Measurements from ENCODE around the gene LDB1.

The LDB1 gene

GRCh38 chr10:102120142-102120990, at the start of gene LDB1:
TSS of gene LDB1 (minus strand) at chr10:102120368. CDS start at chr10:102120110, 258 bp downstream.
- DNase-seq (ENCODE audit: low spot score), result peak; percentile 78

- no peak for DNase-seq (ENCODE audit: low spot score)
Observed at GRCh38 chr10:102167861-102168260, 47.7 kb upstream of the LDB1 start.

GRCh38 chr10:102163342-102163989, 43.3 kb upstream of the LDB1 start:
- no peak for DNase-seq (ENCODE audit: low spot score)

GRCh38 chr10:102159831-102160230, 39.7 kb upstream of the LDB1 start:
- DNase-seq (ENCODE audit: low spot score), result no peak

- DNase-seq (ENCODE audit: low spot score), result no peak
Observed at GRCh38 chr10:102159051-102159597, 39.0 kb upstream of the LDB1 start.

GRCh38 chr10:102157224-102157623, 37.1 kb upstream of the LDB1 start:
- DNase-seq (ENCODE audit: low spot score), result no peak

GRCh38 chr10:102154466-102155116, 34.4 kb upstream of the LDB1 start:
- no peak for DNase-seq (ENCODE audit: low spot score)

- DNase-seq (ENCODE audit: low spot score), result no peak
Observed at GRCh38 chr10:102153093-102153620, 33.0 kb upstream of the LDB1 start.

- DNase-seq (ENCODE audit: low spot score), result no peak
Observed at GRCh38 chr10:102152545-102152890, 32.4 kb upstream of the LDB1 start.

- DNase-seq (ENCODE audit: low spot score), result peak; percentile 99
Observed at GRCh38 chr10:102151774-102152544, 31.8 kb upstream of the LDB1 start, which contains the start of gene NOLC1. TSS of gene NOLC1 (plus strand) at chr10:102152389. CDS start at chr10:102152411, 22 bp downstream.

GRCh38 chr10:102150970-102151773, 31.0 kb upstream of the LDB1 start:
- DNase-seq (ENCODE audit: low spot score), result peak; percentile 46

- DNase-seq (ENCODE audit: low spot score), result no peak
Observed at GRCh38 chr10:102148275-102148674, 28.1 kb upstream of the LDB1 start.

- no peak for DNase-seq (ENCODE audit: low spot score)
Observed at GRCh38 chr10:102147561-102147960, 27.4 kb upstream of the LDB1 start.

GRCh38 chr10:102146971-102147428, 26.8 kb upstream of the LDB1 start:
- DNase-seq (ENCODE audit: low spot score), result no peak

GRCh38 chr10:102141583-102142107, 21.5 kb upstream of the LDB1 start:
- DNase-seq (ENCODE audit: low spot score), result no peak

- DNase-seq (ENCODE audit: low spot score), result no peak
Observed at GRCh38 chr10:102140913-102141540, 20.9 kb upstream of the LDB1 start.

- no peak for DNase-seq (ENCODE audit: low spot score)
Observed at GRCh38 chr10:102140218-102140617, 20.1 kb upstream of the LDB1 start.

- no peak for DNase-seq (ENCODE audit: low spot score)
Observed at GRCh38 chr10:102139281-102140110, 19.3 kb upstream of the LDB1 start.

- DNase-seq (ENCODE audit: low spot score), result no peak
Observed at GRCh38 chr10:102135956-102136526, 15.9 kb upstream of the LDB1 start.

Data from SW480 (cell line).